H9 (cell line): Measurements from ENCODE around the gene PDPN. TPM values are rescaled to one million over a fixed set of nuclear protein-coding genes. Genes with fewer than 3 reads are reported as not detected.

Experiments
- DNase-seq: peaks from one replicate; pipeline ENCODE4 v3.0.0-alpha.2; 2017
- H2AFZ ChIP-seq: one replicate; pipeline ENCODE4 v1.6.1; 2013; ENCODE audit warnings: mild to moderate bottlenecking, low read length, control low read depth, moderate library complexity
- H2AK5ac ChIP-seq: 2 replicates; pipeline ENCODE4 v1.6.1; 2013; ENCODE audit warnings: low read length, control low read depth, mixed read lengths; ENCODE audit not compliant: insufficient read length
- H2BK120ac ChIP-seq: one replicate; pipeline ENCODE4 v1.6.1; 2013; ENCODE audit warnings: low read depth, mild to moderate bottlenecking, low read length, control low read depth, inconsistent platforms; ENCODE audit not compliant: poor library complexity, severe bottlenecking
- H2BK12ac ChIP-seq: 2 replicates; pipeline ENCODE4 v1.6.1; 2013; ENCODE audit warnings: low read length, control low read depth, mixed read lengths, low read depth; ENCODE audit not compliant: insufficient read length
- H2BK15ac ChIP-seq: 2 replicates; pipeline ENCODE4 v1.6.1; 2013; ENCODE audit warnings: low read depth, low read length, control low read depth
- H2BK20ac ChIP-seq: one replicate; pipeline ENCODE4 v1.6.1; 2013; ENCODE audit warnings: low read depth, mild to moderate bottlenecking, low read length, control low read depth, inconsistent platforms; ENCODE audit not compliant: poor library complexity, severe bottlenecking
- H2BK5ac ChIP-seq: 2 replicates; pipeline ENCODE4 v1.6.1; 2013; ENCODE audit warnings: low read length, control low read depth, mixed read lengths; ENCODE audit not compliant: insufficient read length
- H3K14ac ChIP-seq: 2 replicates; pipeline ENCODE4 v1.6.1; 2013; ENCODE audit warnings: low read length, control low read depth; ENCODE audit not compliant: insufficient read depth
- H3K18ac ChIP-seq: 2 replicates; pipeline ENCODE4 v1.6.1; 2013; ENCODE audit warnings: low read depth, mild to moderate bottlenecking, mixed read lengths, low read length, control low read depth; ENCODE audit not compliant: insufficient read length
- H3K23ac ChIP-seq: 2 replicates; pipeline ENCODE4 v1.6.1; 2013; ENCODE audit warnings: low read length, control low read depth, mixed read lengths, low read depth; ENCODE audit not compliant: insufficient read length
- H3K23me2 ChIP-seq: 2 replicates; pipeline ENCODE4 v1.6.1; 2013; ENCODE audit warnings: low read depth, mild to moderate bottlenecking, mixed read lengths, low read length, control low read depth; ENCODE audit not compliant: insufficient read length, poor library complexity, severe bottlenecking
- H3K27ac ChIP-seq: 2 replicates; pipeline ENCODE4 v1.5.1; 2013; ENCODE audit warnings: low read length, control low read depth, mixed read lengths, low read depth; ENCODE audit not compliant: insufficient read length
- H3K27me3 ChIP-seq: 2 replicates; pipeline ENCODE4 v1.6.1; 2013; ENCODE audit warnings: low read length, control low read depth, inconsistent platforms; ENCODE audit not compliant: insufficient read depth
- H3K4ac ChIP-seq: 2 replicates; pipeline ENCODE4 v1.6.1; 2013; ENCODE audit warnings: low read depth, mild to moderate bottlenecking, control low read depth, inconsistent platforms, low read length, moderate library complexity
- H3K4me1 ChIP-seq: 2 replicates; pipeline ENCODE4 v1.6.1; 2013; ENCODE audit warnings: low read length, control low read depth, inconsistent platforms; ENCODE audit not compliant: insufficient read depth
- H3K4me2 ChIP-seq: 2 replicates; pipeline ENCODE4 v1.6.1; 2013; ENCODE audit warnings: low read length, control low read depth, mixed read lengths; ENCODE audit not compliant: insufficient read length, insufficient read depth
- H3K56ac ChIP-seq: 2 replicates; pipeline ENCODE4 v1.6.1; 2013; ENCODE audit warnings: low read depth, mild to moderate bottlenecking, mixed read lengths, low read length, control low read depth; ENCODE audit not compliant: insufficient read length
- H3K79me1 ChIP-seq: 2 replicates; pipeline ENCODE4 v1.6.1; 2013; ENCODE audit warnings: low read depth, mild to moderate bottlenecking, moderate library complexity, low read length, control low read depth, inconsistent platforms; ENCODE audit not compliant: insufficient read depth, poor library complexity, severe bottlenecking
- H3K79me2 ChIP-seq: 2 replicates; pipeline ENCODE4 v1.6.1; 2013; ENCODE audit warnings: low read length, control low read depth, inconsistent platforms; ENCODE audit not compliant: insufficient read depth
- H3K9ac ChIP-seq: 2 replicates; pipeline ENCODE4 v1.6.1; 2013; ENCODE audit warnings: low read length, control low read depth, mixed read lengths; ENCODE audit not compliant: insufficient read length; ENCODE audit errors: extremely low read depth
- H3K9me3 ChIP-seq: one replicate; pipeline ENCODE4 v1.6.1; 2013; ENCODE audit warnings: low read depth, low read length, inconsistent platforms; ENCODE audit not compliant: control insufficient read depth
- H3T11ph ChIP-seq: one replicate; pipeline ENCODE4 v1.6.1; 2013; ENCODE audit warnings: mild to moderate bottlenecking, low read length, control low read depth, inconsistent platforms
- H4K20me1 ChIP-seq: one replicate; pipeline ENCODE4 v1.6.1; 2013; ENCODE audit not compliant: control insufficient read depth, insufficient read length, insufficient read depth
- H4K5ac ChIP-seq: 2 replicates; pipeline ENCODE4 v1.6.1; 2013; ENCODE audit warnings: low read depth, mild to moderate bottlenecking, mixed read lengths, low read length, control low read depth; ENCODE audit not compliant: insufficient read length
- H4K8ac ChIP-seq: replicated peaks from 2 replicates; pipeline ENCODE4 v1.6.1; 2013; ENCODE audit warnings: low read length, control low read depth, mixed read lengths, low read depth; ENCODE audit not compliant: insufficient read length
- H4K91ac ChIP-seq: 2 replicates; pipeline ENCODE4 v1.6.1; 2013; ENCODE audit warnings: low read depth, mild to moderate bottlenecking, moderate library complexity, mixed read lengths, low read length, control low read depth; ENCODE audit not compliant: insufficient read length
- H3K27ac Mint-ChIP-seq, 3 experiments: 2 replicates in 2 of 3; 3 replicates in 1 of 3; pipeline ENCODE4 v1.8.0; 2020 to 2021; ENCODE audit warnings: mixed read lengths in 3 of 3, mild to moderate bottlenecking in 1 of 3, moderate library complexity in 1 of 3
- H3K27me3 Mint-ChIP-seq: 2 replicates; pipeline ENCODE4 v1.8.0; 2021; ENCODE audit warnings: low read depth, mild to moderate bottlenecking, moderate library complexity, mixed read lengths
- H3K36me3 Mint-ChIP-seq, 3 experiments: 2 replicates in 2 of 3; 3 replicates in 1 of 3; pipeline ENCODE4 v1.8.0; 2020 to 2021; ENCODE audit warnings: low read depth in 3 of 3, mixed read lengths in 3 of 3; ENCODE audit not compliant: insufficient read depth in 1 of 3
- H3K4me1 Mint-ChIP-seq, 2 experiments: 2 replicates each; pipeline ENCODE4 v1.8.0; 2020; ENCODE audit warnings: mixed read lengths in 2 of 2
- H3K4me3 Mint-ChIP-seq, 2 experiments: 2 replicates in 1 of 2; 3 replicates in 1 of 2; pipeline ENCODE4 v1.8.0; 2020 to 2021; ENCODE audit warnings: mild to moderate bottlenecking in 2 of 2, mixed read lengths in 2 of 2, moderate library complexity in 1 of 2
- H3K9me3 Mint-ChIP-seq, 2 experiments: 2 replicates in 1 of 2; 3 replicates in 1 of 2; pipeline ENCODE4 v1.8.0; 2020; ENCODE audit warnings: mild to moderate bottlenecking in 2 of 2, mixed read lengths in 2 of 2, moderate library complexity in 1 of 2
- CTCF ChIP-seq: fragments of 200-600 bp; sonication (generic); conservative IDR thresholded peaks from 3 replicates; pipeline ENCODE4 v1.8.0; 2021; ENCODE audit warnings: antibody characterized with exemption, mild to moderate bottlenecking
- WGBS: extraction: QIAGEN DNeasy Blood & Tissue Kit; methylation state at CpG from one replicate; pipeline ENCODE4 v1.1.7; 2013; ENCODE audit warnings: missing lambda C conversion rate, low lambda C conversion rate, mixed read lengths; ENCODE audit not compliant: insufficient read length; ENCODE audit errors: extremely low coverage; 5-methylcytosine and 5-hydroxymethylcytosine counted together
- total RNA-seq: library from RNA; stranded (reverse); gene quantifications from 2 replicates; pipeline ENCODE4 v1.2.1, GENCODE V29; 2021

The PDPN gene
- total RNA-seq, 1 experiment from 2014 or later: 205 TPM

GRCh38 chr1:13539683-13540082, 43.9 kb upstream of the PDPN start:
- H3K27me3 Mint-ChIP-seq: peaks cover 1% of the 10 kb centered on the region
- no peak overlapping the region for H4K91ac ChIP-seq
- no peak overlapping the region for H2BK120ac ChIP-seq
- H3K27ac Mint-ChIP-seq: peak overlapping the region in 1 of 3 experiments; percentile 13; a peak in 1 of 7 replicates
- no peak overlapping the region for H2BK5ac ChIP-seq
- H3K27ac ChIP-seq: no peak overlapping the region
- H2BK12ac ChIP-seq: no peak overlapping the region
- H3K4me2 ChIP-seq: no peak overlapping the region
- peak; percentile 47; the same call in 2 of the 3 replicates for TF ChIP-seq CTCF
- H4K20me1 ChIP-seq: no peaks in the 10 kb centered on the region
- no peak overlapping the region for H3K18ac ChIP-seq
- no peak overlapping the region for H3K4ac ChIP-seq
- no peak overlapping the region for H4K5ac ChIP-seq
- H3K36me3 Mint-ChIP-seq: no peaks in the 10 kb centered on the region
- H3K4me3 Mint-ChIP-seq: no peak overlapping the region
- no peak overlapping the region for H2BK20ac ChIP-seq
- H3K9ac ChIP-seq: no peak overlapping the region
- no peak overlapping the region for H2BK15ac ChIP-seq
- H3K14ac ChIP-seq: no peak overlapping the region
- no peaks in the 10 kb centered on the region for H3K9me3 Mint-ChIP-seq
- no peak overlapping the region for H3T11ph ChIP-seq
- no peak overlapping the region for H3K23ac ChIP-seq
- H2AK5ac ChIP-seq: no peak overlapping the region
- H3K4me1 Mint-ChIP-seq: peaks cover 7 to 14% of the 10 kb centered on the region in 2 experiments
- H3K56ac ChIP-seq: no peak overlapping the region
- H3K9me3 ChIP-seq: no peaks in the 10 kb centered on the region
- no peaks in the 10 kb centered on the region for H3K23me2 ChIP-seq
- no peaks in the 10 kb centered on the region for H3K27me3 ChIP-seq
- H3K4me1 ChIP-seq: peaks cover 1% of the 10 kb centered on the region; the same call in 1 of the 2 replicates
- no peak for DNase-seq
- no peaks in the 10 kb centered on the region for H3K79me2 ChIP-seq
- H2AFZ ChIP-seq: no peak overlapping the region
- no peaks in the 10 kb centered on the region for H3K79me1 ChIP-seq
- WGBS: no CpG with 5 or more reads among the region's 2 CpGs
- H4K8ac ChIP-seq: no peak overlapping the region
